Calu3 (cell line): Measurements from ENCODE around the gene COMMD1. TPM values are rescaled to one million over a fixed set of nuclear protein-coding genes. Genes with fewer than 3 reads are reported as not detected.

Source experiments
- BruUV-seq: library from RNA; stranded (reverse); fragments of 400-500 nt; replicated peaks from 2 replicates; lab custom pipeline; 2021; lab: Mats Ljungman, UMichigan
- CTCF ChIA-PET: fragments of 300-600 bp; sonication (Branson Sonifier 250); formaldehyde crosslinking; loops from one replicate; lab custom pipeline; 2022; ENCODE audit warnings: antibody characterized with exemption; lab: Charles Lee
- DNase-seq: peaks from one replicate; pipeline ENCODE4 v3.0.0; 2022
- H3K27ac Mint-ChIP-seq: one replicate; pipeline ENCODE4 v1.8.0; 2022; ENCODE audit warnings: mixed read lengths; ENCODE audit not compliant: unreplicated experiment
- H3K27me3 Mint-ChIP-seq: one replicate; pipeline ENCODE4 v1.8.0; 2022; ENCODE audit warnings: mixed read lengths; ENCODE audit not compliant: unreplicated experiment
- H3K36me3 Mint-ChIP-seq: one replicate; pipeline ENCODE4 v1.8.0; 2022; ENCODE audit warnings: mild to moderate bottlenecking, moderate library complexity, mixed read lengths; ENCODE audit not compliant: insufficient read depth, unreplicated experiment
- H3K4me1 Mint-ChIP-seq: one replicate; pipeline ENCODE4 v1.8.0; 2022; ENCODE audit warnings: mild to moderate bottlenecking, low read depth, mixed read lengths; ENCODE audit not compliant: unreplicated experiment
- H3K4me3 Mint-ChIP-seq: one replicate; pipeline ENCODE4 v1.8.0; 2022; ENCODE audit warnings: mild to moderate bottlenecking, low read depth, moderate library complexity, mixed read lengths; ENCODE audit not compliant: unreplicated experiment
- H3K9me3 Mint-ChIP-seq: one replicate; pipeline ENCODE4 v1.8.0; 2022; ENCODE audit warnings: low read depth, mixed read lengths; ENCODE audit not compliant: unreplicated experiment
- CTCF ChIP-seq: fragments of 200-600 bp; IDR thresholded peaks from one replicate; pipeline ENCODE4 v1.8.0; 2022; ENCODE audit warnings: antibody characterized with exemption; ENCODE audit not compliant: unreplicated experiment
- intact Hi-C: fragments of 100-400 bp; cut with micrococcal nuclease; formaldehyde crosslinking; loops from one replicate; pipeline ENCODE4 v1.10.0; 2022; ENCODE audit not compliant: unreplicated experiment
- total RNA-seq: library from RNA; stranded (reverse); gene quantifications from 2 replicates; pipeline ENCODE4 v1.2.3, GENCODE V29; 2022

Gene COMMD1
- total RNA-seq, 1 experiment from 2014 or later: 19.4 TPM

DNA sequence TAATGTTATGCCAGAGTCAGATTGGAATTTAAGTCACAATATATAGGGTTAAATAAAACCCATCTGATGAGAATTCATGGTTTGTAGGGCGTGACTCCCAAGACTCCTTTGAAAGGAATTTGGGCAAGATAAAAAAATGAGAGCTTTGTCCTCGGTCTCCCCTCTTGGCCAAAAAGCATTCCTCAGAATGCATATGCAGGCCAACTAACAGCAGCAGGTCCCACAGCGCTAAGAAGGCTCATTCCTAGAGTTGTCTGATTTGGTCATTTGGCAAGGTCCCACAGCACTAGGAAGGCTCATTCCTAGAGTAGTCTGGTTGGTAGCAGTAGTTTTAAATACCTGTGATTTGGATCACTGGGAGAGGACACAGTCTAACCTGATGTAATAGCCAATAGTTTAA is 184.2 kb downstream of the COMMD1 start:
- no peaks in the 10 kb centered on the region for H3K4me1 Mint-ChIP-seq

DNA sequence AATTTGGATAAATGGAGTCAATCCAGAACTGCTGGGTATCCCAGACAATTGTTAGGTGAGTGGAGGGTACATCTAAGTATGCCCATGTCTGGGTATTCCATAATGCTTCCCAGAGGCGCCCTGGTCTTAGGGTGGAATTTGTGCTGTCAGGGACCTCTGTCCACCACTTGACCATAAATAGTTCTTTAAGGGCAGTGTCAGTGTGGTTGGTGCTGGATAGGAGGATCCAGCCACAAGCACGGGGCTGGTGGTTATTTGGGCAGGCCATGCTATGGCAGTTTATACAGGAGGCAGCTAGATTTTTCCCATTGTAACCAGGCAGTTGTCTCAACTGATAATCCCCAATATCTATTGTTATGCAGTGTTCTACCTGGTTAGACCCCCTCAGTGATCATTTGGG is 186.0 kb downstream of the COMMD1 start:
- no TSS peak for BruUV-seq
- Mint-ChIP-seq H3K27me3 (no peaks in the 10 kb centered on the region), H3K4me1 (no peaks in the 10 kb centered on the region), H3K4me3 (no peak overlapping the region), H3K36me3 (no peaks in the 10 kb centered on the region), H3K9me3 (no peaks in the 10 kb centered on the region), H3K27ac (no peak overlapping the region)
- DNase-seq: no peak
- CTCF ChIA-PET: no interaction called here
- TF ChIP-seq CTCF: no peak
- intact Hi-C loops: no loop called here

More for the DNA sequence above, 184.2 kb downstream of the COMMD1 start:
- CTCF ChIA-PET: no interaction called here
- intact Hi-C loops: no loop called here
- DNase-seq: no peak
- TF ChIP-seq CTCF: no peak
- no peaks in the 10 kb centered on the region for H3K27me3 Mint-ChIP-seq
- no TSS peak for BruUV-seq
- H3K27ac Mint-ChIP-seq: no peak overlapping the region
- no peak overlapping the region for H3K4me3 Mint-ChIP-seq
- no peaks in the 10 kb centered on the region for H3K36me3 Mint-ChIP-seq
- no peaks in the 10 kb centered on the region for H3K9me3 Mint-ChIP-seq

DNA sequence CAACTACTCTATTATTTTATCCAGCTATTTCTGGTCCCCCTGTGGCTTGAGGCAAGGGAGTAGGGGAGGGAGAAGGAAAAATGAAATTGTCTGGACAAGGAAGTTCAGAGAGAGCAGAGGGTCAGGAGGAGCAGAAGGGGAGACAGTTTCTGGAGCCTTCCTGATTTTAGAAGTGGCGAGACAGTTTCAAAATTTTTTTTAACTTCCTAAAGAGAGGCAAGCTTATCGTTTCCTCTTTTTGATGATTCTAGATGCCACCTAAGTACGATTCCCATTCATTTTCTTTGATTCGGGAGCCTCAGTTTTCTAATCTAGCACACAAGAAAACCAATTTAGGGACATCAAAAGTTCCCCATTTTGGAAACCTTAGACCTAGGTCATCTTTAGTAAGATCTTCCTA is 193.6 kb downstream of the COMMD1 start:
- no peaks in the 10 kb centered on the region for H3K4me1 Mint-ChIP-seq
- DNase-seq: no peak
- no peaks in the 10 kb centered on the region for H3K27me3 Mint-ChIP-seq
- TF ChIP-seq CTCF: no peak
- CTCF ChIA-PET: no interaction called here
- H3K36me3 Mint-ChIP-seq: no peaks in the 10 kb centered on the region
- H3K4me3 Mint-ChIP-seq: no peak overlapping the region
- intact Hi-C loops: no loop called here
- no peak overlapping the region for H3K27ac Mint-ChIP-seq
- no peaks in the 10 kb centered on the region for H3K9me3 Mint-ChIP-seq
- BruUV-seq: no TSS peak

- CTCF ChIA-PET: interaction anchor here (0.6 kb wide), 1 partner anchor 277 kb away, joined by 13 read pairs; no protein-coding TSS in a partner anchor
- H3K27ac Mint-ChIP-seq: no peak overlapping the region
- no peaks in the 10 kb centered on the region for H3K4me1 Mint-ChIP-seq
- no TSS peak for BruUV-seq
- H3K4me3 Mint-ChIP-seq: no peak overlapping the region
- intact Hi-C loops: no loop called here
- H3K36me3 Mint-ChIP-seq: no peaks in the 10 kb centered on the region
- no peak for DNase-seq
- no peaks in the 10 kb centered on the region for H3K27me3 Mint-ChIP-seq
- no peaks in the 10 kb centered on the region for H3K9me3 Mint-ChIP-seq
- TF ChIP-seq CTCF: no peak
These were observed 194.2 kb downstream of the COMMD1 start for GRCh38 chr2:62099523-62100175.
